Common myeloid progenitor, CD34-positive (primary cell): ENCODE results near the gene GDNF.

Experiments used
- CTCF ChIA-PET: fragments of 350-600 bp; sonication (Branson Sonifier 250); formaldehyde crosslinking; loops from one replicate; lab custom pipeline; 2021; ENCODE audit warnings: antibody characterized with exemption; lab: Charles Lee
- POLR2A ChIA-PET: fragments of 350-600 bp; sonication (Branson Sonifier 250); formaldehyde crosslinking; loops from one replicate; lab custom pipeline; 2021; ENCODE audit warnings: antibody characterized with exemption; lab: Charles Lee
- DNase-seq, 3 donors: peaks; one replicate each; pipeline versions ENCODE4 v3.0.0 to v3.0.0-alpha.2; 2013
- H3K27ac ChIP-seq, 2 experiments: 1 replicate in 1 of 2; 2 replicates in 1 of 2; pipeline ENCODE4 v1.7.0; 2013; ENCODE audit warnings: inconsistent platforms in 2 of 2, low read length in 2 of 2, mild to moderate bottlenecking in 2 of 2, low read depth in 1 of 2, moderate library complexity in 1 of 2; ENCODE audit not compliant: severe bottlenecking in 2 of 2, insufficient read depth in 1 of 2, poor library complexity in 1 of 2
- H3K27me3 ChIP-seq, 5 experiments: replicated peaks in 2 of 5; 1 replicate in 3 of 5; 2 replicates in 2 of 5; pipeline versions ENCODE4 v1.6.1 to v1.7.0; 2013; ENCODE audit warnings: low read length in 4 of 5, mild to moderate bottlenecking in 2 of 5, moderate library complexity in 2 of 5, inconsistent platforms in 1 of 5; ENCODE audit not compliant: insufficient read depth in 5 of 5, control insufficient read depth in 4 of 5
- H3K36me3 ChIP-seq, 4 experiments: 1 replicate in 2 of 4; 2 replicates in 2 of 4; pipeline versions ENCODE4 v1.6.1 to v1.7.0; 2013; ENCODE audit warnings: low read length in 3 of 4, control low read depth in 1 of 4, mild to moderate bottlenecking in 1 of 4; ENCODE audit not compliant: control insufficient read depth in 4 of 4, insufficient read depth in 4 of 4
- H3K4me1 ChIP-seq, 4 experiments: 1 replicate in 3 of 4; 2 replicates in 1 of 4; pipeline versions ENCODE4 v1.6.1 to v1.7.1; 2013; ENCODE audit warnings: low read length in 3 of 4, mild to moderate bottlenecking in 3 of 4, control low read depth in 1 of 4, inconsistent platforms in 1 of 4, moderate library complexity in 1 of 4; ENCODE audit not compliant: control insufficient read depth in 4 of 4, insufficient read depth in 4 of 4; ENCODE audit errors: control extremely low read depth in 1 of 4
- H3K4me3 ChIP-seq, 7 experiments: 1 replicate in 4 of 7; 2 replicates in 3 of 7; pipeline versions ENCODE4 v1.5.1 to v1.7.0; 2013; ENCODE audit warnings: mild to moderate bottlenecking in 7 of 7, low read length in 6 of 7, moderate library complexity in 6 of 7, inconsistent platforms in 2 of 7, low read depth in 2 of 7, control low read depth in 1 of 7; ENCODE audit not compliant: insufficient read depth in 4 of 7, control insufficient read depth in 1 of 7; ENCODE audit errors: extremely low read depth in 1 of 7
- H3K9me3 ChIP-seq, 5 experiments: 1 replicate in 4 of 5; 2 replicates in 1 of 5; pipeline versions ENCODE4 v1.6.1 to v1.7.1; 2013; ENCODE audit warnings: low read length in 4 of 5, mild to moderate bottlenecking in 2 of 5, inconsistent platforms in 1 of 5, low read depth in 1 of 5, moderate library complexity in 1 of 5; ENCODE audit not compliant: control insufficient read depth in 4 of 5, insufficient read depth in 2 of 5; ENCODE audit errors: control extremely low read depth in 1 of 5
- WGBS: methylation state at CpG from one replicate; pipeline ENCODE4 v1.1.5; 2013; ENCODE audit not compliant: insufficient coverage; 5-methylcytosine and 5-hydroxymethylcytosine counted together

Gene GDNF

GRCh38 chr5:37859805-37860204, 20.0 kb upstream of the GDNF start:
- H3K4me1 ChIP-seq, result no peaks in the 10 kb centered on the region
- CTCF ChIA-PET, result interaction anchor here (1.0 kb wide), 1 partner anchor 25 kb away, joined by 3 read pairs; no protein-coding TSS in a partner anchor
- H3K27me3 ChIP-seq, result peaks cover 0 to 7% (median 0%) of the 10 kb centered on the region in 5 experiments
- no peaks in the 10 kb centered on the region for H3K36me3 ChIP-seq
- H3K9me3 ChIP-seq, result peaks cover 0 to 1% (median 0%) of the 10 kb centered on the region in 5 experiments
- no peak overlapping the region for H3K27ac ChIP-seq
- peak in 2 of 3 donors; percentile 82 to 85 for DNase-seq
- POLR2A ChIA-PET, result no interaction called here
- WGBS, result no CpG with 5 or more reads among the region's 4 CpGs
- no peak overlapping the region for H3K4me3 ChIP-seq

GRCh38 chr5:37858250-37858649, 18.4 kb upstream of the GDNF start:
- peaks cover 0 to 5% (median 2%) of the 10 kb centered on the region in 5 experiments for H3K9me3 ChIP-seq
- no peak overlapping the region for H3K27ac ChIP-seq
- no peak for DNase-seq
- H3K4me1 ChIP-seq, result no peaks in the 10 kb centered on the region
- no peak overlapping the region for H3K4me3 ChIP-seq
- no peaks in the 10 kb centered on the region for H3K36me3 ChIP-seq
- CTCF ChIA-PET, result interaction anchor here (1.0 kb wide), 1 partner anchor 21 kb away, joined by 3 read pairs; no protein-coding TSS in a partner anchor
- peaks cover 0 to 7% (median 1%) of the 10 kb centered on the region in 5 experiments for H3K27me3 ChIP-seq
- POLR2A ChIA-PET, result no interaction called here

- peaks cover 0 to 5% (median 2%) of the 10 kb centered on the region in 5 experiments for H3K9me3 ChIP-seq
- H3K27me3 ChIP-seq, result peaks cover 0 to 7% (median 3%) of the 10 kb centered on the region in 5 experiments
- CTCF ChIA-PET, result interaction anchor here (1.0 kb wide), 1 partner anchor 21 kb away, joined by 3 read pairs; no protein-coding TSS in a partner anchor
- 100% methylated on average over 1 of the region's 1 CpG for WGBS
- no peak for DNase-seq
- POLR2A ChIA-PET, result no interaction called here
- no peak overlapping the region for H3K27ac ChIP-seq
- H3K4me1 ChIP-seq, result no peaks in the 10 kb centered on the region
- no peak overlapping the region for H3K4me3 ChIP-seq
- H3K36me3 ChIP-seq, result no peaks in the 10 kb centered on the region
Observed at GRCh38 chr5:37857696-37858095, 17.9 kb upstream of the GDNF start.

- no peaks in the 10 kb centered on the region for H3K4me1 ChIP-seq
- DNase-seq, result no peak
- no CpG with 5 or more reads among the region's 3 CpGs for WGBS
- peaks cover 0 to 13% (median 3%) of the 10 kb centered on the region in 5 experiments for H3K27me3 ChIP-seq
- H3K27ac ChIP-seq, result no peak overlapping the region
- peaks cover 0 to 5% (median 2%) of the 10 kb centered on the region in 5 experiments for H3K9me3 ChIP-seq
- POLR2A ChIA-PET, result no interaction called here
- no peaks in the 10 kb centered on the region for H3K36me3 ChIP-seq
- H3K4me3 ChIP-seq, result no peak overlapping the region
- CTCF ChIA-PET, result no interaction called here
Observed at GRCh38 chr5:37855438-37855837, 15.6 kb upstream of the GDNF start.

GRCh38 chr5:37851305-37851704, 11.5 kb upstream of the GDNF start:
- no peaks in the 10 kb centered on the region for H3K4me1 ChIP-seq
- H3K9me3 ChIP-seq, result peaks cover 0 to 6% (median 3%) of the 10 kb centered on the region in 5 experiments
- peaks cover 0 to 12% (median 4%) of the 10 kb centered on the region in 5 experiments for H3K27me3 ChIP-seq
- H3K4me3 ChIP-seq, result no peak overlapping the region
- no peaks in the 10 kb centered on the region for H3K36me3 ChIP-seq
- POLR2A ChIA-PET, result no interaction called here
- no CpG with 5 or more reads among the region's 4 CpGs for WGBS
- H3K27ac ChIP-seq, result no peak overlapping the region
- CTCF ChIA-PET, result interaction anchor here (0.6 kb wide), 1 partner anchor 686 kb away, joined by 3 read pairs; no protein-coding TSS in a partner anchor
- DNase-seq, result no peak

GRCh38 chr5:37850226-37850865, 10.5 kb upstream of the GDNF start:
- peaks cover 0 to 6% (median 3%) of the 10 kb centered on the region in 5 experiments for H3K9me3 ChIP-seq
- ChIA-PET POLR2A (no interaction called here), CTCF (no interaction called here)
- no peak overlapping the region for H3K27ac ChIP-seq
- no peaks in the 10 kb centered on the region for H3K4me1 ChIP-seq
- WGBS, result 81% methylated on average over 3 of the region's 3 CpGs
- H3K27me3 ChIP-seq, result peaks cover 0 to 13% (median 6%) of the 10 kb centered on the region in 5 experiments
- no peaks in the 10 kb centered on the region for H3K36me3 ChIP-seq
- DNase-seq, result no peak
- no peak overlapping the region for H3K4me3 ChIP-seq

GRCh38 chr5:37849641-37850040, 9.8 kb upstream of the GDNF start:
- peaks cover 0 to 19% (median 10%) of the 10 kb centered on the region in 5 experiments for H3K27me3 ChIP-seq
- no peak for DNase-seq
- H3K9me3 ChIP-seq, result peaks cover 0 to 3% (median 2%) of the 10 kb centered on the region in 5 experiments
- POLR2A ChIA-PET, result no interaction called here
- no peaks in the 10 kb centered on the region for H3K4me1 ChIP-seq
- H3K36me3 ChIP-seq, result no peaks in the 10 kb centered on the region
- no peak overlapping the region for H3K27ac ChIP-seq
- WGBS, result 100% methylated on average over 2 of the region's 4 CpGs
- CTCF ChIA-PET, result interaction anchor here (1.0 kb wide), 1 partner anchor 13 kb away, joined by 3 read pairs; no protein-coding TSS in a partner anchor
- H3K4me3 ChIP-seq, result no peak overlapping the region
